Activated naive CD4-positive, alpha-beta T cell treated with anti-CD3 and anti-CD28 coated beads, Interleukin-2, amount 50 U/mL, for 72 hours (primary cell): ENCODE results near the gene PLA2G4A. TPM values are rescaled to one million over a fixed set of nuclear protein-coding genes. Genes with fewer than 3 reads are reported as not detected.

ENCODE experiments used
- ATAC-seq, 2 donors: fragments of 150-1000 bp; cut with Tn5 transposase; 2 replicates each; pipeline ENCODE4 v1.10.0; 2021; ENCODE audit warnings: mild to moderate bottlenecking in 2 of 2, moderate library complexity in 2 of 2
- DNase-seq, 2 donors: peaks; one replicate each; pipeline ENCODE4 v3.0.0; 2021 to 2022; ENCODE audit warnings: low spot score in 2 of 2
- H3K27ac Mint-ChIP-seq, 2 donors: one replicate each; pipeline ENCODE4 v1.8.0; 2022; ENCODE audit warnings: mild to moderate bottlenecking in 2 of 2, mixed read lengths in 2 of 2
- H3K36me3 Mint-ChIP-seq, 2 donors: one replicate each; pipeline ENCODE4 v1.8.0; 2022; ENCODE audit warnings: mixed read lengths in 2 of 2
- H3K9me3 Mint-ChIP-seq, 2 donors: one replicate each; pipeline ENCODE4 v1.8.0; 2022; ENCODE audit warnings: mixed read lengths in 2 of 2
- total RNA-seq, 2 donors: library from RNA; stranded (reverse); gene quantifications; one replicate each; pipeline ENCODE4 v1.2.3, GENCODE V29; 2022

The PLA2G4A gene
- total RNA-seq, 2 donors from 2014 or later, result 0.09 to 0.27 TPM

- DNase-seq, result no peak
Observed at GRCh38 chr1:186975220-186975619, 146.5 kb downstream of the PLA2G4A start.

GRCh38 chr1:186976700-186977099, 148.0 kb downstream of the PLA2G4A start:
- ATAC-seq, result no peak
- no peaks in the 10 kb centered on the region for H3K36me3 Mint-ChIP-seq

More at GRCh38 chr1:186975220-186975619, 146.5 kb downstream of the PLA2G4A start:
- ATAC-seq, result no peak
- Mint-ChIP-seq H3K27ac (no peak overlapping the region), H3K9me3 (no peaks in the 10 kb centered on the region), H3K36me3 (no peaks in the 10 kb centered on the region)

GRCh38 chr1:186977266-186977957, 148.7 kb downstream of the PLA2G4A start:
- Mint-ChIP-seq H3K27ac (no peak overlapping the region), H3K9me3 (no peaks in the 10 kb centered on the region), H3K36me3 (no peaks in the 10 kb centered on the region)
- ATAC-seq, result no peak
- no peak for DNase-seq

More at GRCh38 chr1:186976700-186977099, 148.0 kb downstream of the PLA2G4A start:
- no peak for DNase-seq
- Mint-ChIP-seq H3K9me3 (no peaks in the 10 kb centered on the region), H3K27ac (no peak overlapping the region)

- Mint-ChIP-seq H3K27ac (no peak overlapping the region), H3K36me3 (no peaks in the 10 kb centered on the region), H3K9me3 (no peaks in the 10 kb centered on the region)
- ATAC-seq, result no peak
- DNase-seq, result no peak
Observed at GRCh38 chr1:186978596-186979556, 150.1 kb downstream of the PLA2G4A start.

GRCh38 chr1:186980400-186980799, 151.7 kb downstream of the PLA2G4A start:
- ATAC-seq (no peak), DNase-seq (no peak)
- Mint-ChIP-seq H3K36me3 (no peaks in the 10 kb centered on the region), H3K27ac (no peak overlapping the region), H3K9me3 (no peaks in the 10 kb centered on the region)

DNA sequence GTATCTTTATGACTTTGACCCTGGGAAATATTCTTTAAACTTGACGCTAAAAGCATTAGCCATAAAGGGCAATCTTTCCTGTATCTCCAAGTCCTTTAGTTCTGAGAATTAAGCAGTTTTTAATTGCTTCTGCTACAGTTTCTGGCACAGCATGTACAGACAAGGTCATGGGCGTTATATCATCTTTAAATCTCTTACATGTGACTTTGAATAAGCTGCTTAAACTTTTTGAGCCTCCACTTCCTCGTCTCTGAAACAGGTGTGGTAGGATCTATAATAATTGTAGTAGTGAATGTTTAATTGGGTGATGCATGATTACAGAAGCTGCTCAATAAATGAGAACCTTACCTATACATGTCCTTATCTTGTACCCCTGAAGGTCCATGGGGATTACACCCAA, 153.4 kb downstream of the PLA2G4A start:
- no peak for ATAC-seq
- no peak for DNase-seq
- H3K9me3 Mint-ChIP-seq, result no peaks in the 10 kb centered on the region
- no peak overlapping the region for H3K27ac Mint-ChIP-seq
- no peaks in the 10 kb centered on the region for H3K36me3 Mint-ChIP-seq

DNA sequence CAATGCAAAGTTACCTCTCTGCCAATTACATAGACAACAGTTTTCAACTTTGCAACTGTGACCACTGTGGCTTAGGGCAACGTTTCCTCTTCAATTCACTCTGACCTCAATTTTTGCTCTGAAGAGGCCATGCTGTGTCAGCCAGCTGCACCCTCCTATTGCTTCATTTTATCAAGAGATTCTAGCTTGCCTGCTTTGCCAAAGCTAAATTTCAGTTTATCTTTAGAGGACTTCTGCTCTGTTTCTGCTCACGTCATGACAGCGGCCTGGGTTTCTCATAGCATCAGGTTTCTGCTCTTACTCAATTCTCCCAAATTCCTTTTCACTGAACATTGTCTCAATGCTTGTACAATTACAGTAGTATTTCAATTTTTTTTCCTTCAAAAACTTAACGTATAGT, 154.6 kb downstream of the PLA2G4A start:
- no peaks in the 10 kb centered on the region for H3K36me3 Mint-ChIP-seq
- H3K27ac Mint-ChIP-seq, result no peak overlapping the region
- DNase-seq (no peak), ATAC-seq (no peak)
- no peaks in the 10 kb centered on the region for H3K9me3 Mint-ChIP-seq

GRCh38 chr1:186984959-186985358, 156.2 kb downstream of the PLA2G4A start:
- ATAC-seq (no peak), DNase-seq (no peak)
- no peaks in the 10 kb centered on the region for H3K36me3 Mint-ChIP-seq
- H3K27ac Mint-ChIP-seq, result no peak overlapping the region
- no peaks in the 10 kb centered on the region for H3K9me3 Mint-ChIP-seq

DNA sequence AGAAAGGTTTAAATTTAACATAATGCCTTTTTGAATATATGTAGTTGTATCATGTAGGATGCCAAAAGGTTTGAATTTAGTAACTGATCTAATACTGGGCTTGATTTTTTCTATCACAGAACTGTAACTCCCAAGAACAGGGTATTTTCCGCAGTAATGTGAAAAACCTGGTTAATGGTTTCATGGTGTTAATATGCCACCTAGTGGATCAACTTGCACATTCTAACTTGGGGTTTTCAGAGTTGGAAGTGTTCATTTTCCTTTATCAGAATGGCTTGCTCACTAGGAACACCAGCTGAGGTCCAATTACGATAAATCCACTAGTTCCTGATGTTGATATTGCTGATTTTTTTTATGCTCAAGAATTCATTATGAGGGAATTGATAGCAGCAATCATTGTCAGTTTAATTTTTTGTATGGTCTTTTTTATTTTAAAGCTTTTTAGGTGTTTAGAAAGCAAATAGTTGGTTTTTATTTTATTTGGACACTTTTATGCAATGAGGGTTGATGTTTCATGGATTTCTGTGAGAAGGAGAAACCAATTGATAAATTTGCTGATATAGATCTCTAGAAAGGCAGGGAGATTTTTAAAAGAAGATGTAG, 157.2 kb downstream of the PLA2G4A start:
- peak; percentile 33 to 46 for ATAC-seq

DNA sequence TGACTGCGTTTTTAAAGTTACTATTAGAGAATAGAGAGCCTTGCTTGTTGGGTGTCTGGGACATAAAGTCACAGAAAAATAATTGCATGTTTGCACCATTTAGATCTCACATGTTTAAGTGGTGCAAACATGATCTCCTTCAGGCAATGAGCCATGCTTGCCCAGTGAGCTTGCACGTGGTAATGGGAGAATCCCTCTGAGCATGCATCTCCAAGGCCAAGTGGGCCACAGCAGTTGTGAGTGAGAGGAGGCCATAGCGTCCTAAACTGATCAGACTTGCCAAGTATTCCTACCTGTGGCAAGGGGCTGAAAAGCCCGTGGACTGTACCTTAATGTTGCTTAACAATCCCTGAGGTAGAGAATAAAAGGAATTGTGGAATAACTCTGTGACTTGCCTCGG, 158.3 kb downstream of the PLA2G4A start:
- Mint-ChIP-seq H3K9me3 (no peaks in the 10 kb centered on the region), H3K36me3 (no peaks in the 10 kb centered on the region), H3K27ac (no peak overlapping the region)
- no peak for ATAC-seq
- no peak for DNase-seq

More for the DNA sequence above, 157.2 kb downstream of the PLA2G4A start:
- Mint-ChIP-seq H3K27ac (no peak overlapping the region), H3K36me3 (no peaks in the 10 kb centered on the region), H3K9me3 (no peaks in the 10 kb centered on the region)
- no peak for DNase-seq

GRCh38 chr1:186987769-186988168, 159.0 kb downstream of the PLA2G4A start:
- Mint-ChIP-seq H3K36me3 (no peaks in the 10 kb centered on the region), H3K9me3 (no peaks in the 10 kb centered on the region), H3K27ac (peak overlapping the region in 1 of 2 donors; percentile 27)
- ATAC-seq, result no peak
- DNase-seq, result no peak

DNA sequence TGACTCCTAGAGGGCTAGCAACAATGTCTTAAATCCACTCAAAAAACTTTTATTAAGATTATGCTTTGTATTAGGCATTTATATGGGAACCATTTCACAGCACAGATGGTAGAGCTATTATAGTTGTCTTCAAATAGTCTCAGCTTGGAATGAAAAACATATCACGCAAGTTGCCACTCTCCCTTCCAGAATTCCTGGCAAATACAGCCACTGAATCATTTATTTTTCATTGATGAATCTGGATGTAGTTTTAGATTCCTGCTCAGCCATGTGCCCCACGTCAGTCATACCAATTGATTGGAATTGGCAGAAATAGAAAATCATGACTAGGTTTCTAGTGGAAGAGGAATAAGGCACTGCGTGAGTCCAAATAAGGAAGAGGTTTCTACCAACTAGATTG, 165.2 kb downstream of the PLA2G4A start:
- ATAC-seq (no peak), DNase-seq (no peak)
- H3K27ac Mint-ChIP-seq, result no peak overlapping the region
- no peaks in the 10 kb centered on the region for H3K9me3 Mint-ChIP-seq
- no peaks in the 10 kb centered on the region for H3K36me3 Mint-ChIP-seq

- no peaks in the 10 kb centered on the region for H3K9me3 Mint-ChIP-seq
- no peaks in the 10 kb centered on the region for H3K36me3 Mint-ChIP-seq
- no peak for DNase-seq
- ATAC-seq, result no peak
- no peak overlapping the region for H3K27ac Mint-ChIP-seq
Observed at GRCh38 chr1:186994897-186995296, 166.1 kb downstream of the PLA2G4A start.

GRCh38 chr1:186996816-186997215, 168.1 kb downstream of the PLA2G4A start:
- Mint-ChIP-seq H3K36me3 (no peaks in the 10 kb centered on the region), H3K27ac (no peak overlapping the region), H3K9me3 (no peaks in the 10 kb centered on the region)
- DNase-seq (no peak), ATAC-seq (no peak)

DNA sequence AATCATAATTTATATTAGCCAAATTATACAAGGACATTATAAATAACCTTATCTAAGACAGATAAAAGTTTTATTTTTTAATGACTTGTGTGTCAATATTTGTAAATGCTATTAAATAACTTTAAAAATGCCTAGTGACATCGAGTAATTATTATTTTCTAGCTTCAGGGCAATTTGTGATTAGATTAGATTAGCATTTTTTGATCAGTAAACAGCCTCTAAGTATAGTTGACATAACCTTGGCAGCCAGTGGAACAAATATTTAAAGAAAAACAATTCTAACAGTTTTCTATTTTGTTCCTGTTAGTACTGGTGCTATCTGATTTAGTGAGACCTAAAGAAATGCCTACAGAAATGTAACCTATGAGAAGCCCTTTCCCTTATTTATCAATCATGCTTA, 169.1 kb downstream of the PLA2G4A start:
- Mint-ChIP-seq H3K27ac (no peak overlapping the region), H3K9me3 (no peaks in the 10 kb centered on the region), H3K36me3 (no peaks in the 10 kb centered on the region)
- DNase-seq (no peak), ATAC-seq (no peak)

DNA sequence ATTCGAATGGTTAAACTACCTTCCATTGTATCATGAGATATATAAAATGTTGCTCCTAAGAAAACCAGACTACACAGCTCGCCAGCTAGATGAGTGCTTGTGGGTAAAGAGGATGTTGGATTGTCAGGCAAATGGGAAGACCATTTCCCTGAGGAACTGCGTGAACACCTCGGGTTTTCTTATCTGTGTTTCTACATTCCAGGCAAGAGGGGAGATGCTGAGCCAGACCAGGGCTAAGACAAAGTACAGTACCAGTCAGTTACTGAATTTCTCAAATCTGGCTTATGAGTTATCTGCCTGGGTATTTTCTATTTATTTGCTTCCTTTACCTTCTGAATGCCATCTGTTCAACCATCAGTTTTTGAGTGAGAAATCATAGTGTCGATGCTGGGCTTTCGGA, 170.8 kb downstream of the PLA2G4A start:
- H3K36me3 Mint-ChIP-seq, result no peaks in the 10 kb centered on the region
- ATAC-seq (no peak), DNase-seq (no peak)
- H3K27ac Mint-ChIP-seq, result no peak overlapping the region
- no peaks in the 10 kb centered on the region for H3K9me3 Mint-ChIP-seq

DNA sequence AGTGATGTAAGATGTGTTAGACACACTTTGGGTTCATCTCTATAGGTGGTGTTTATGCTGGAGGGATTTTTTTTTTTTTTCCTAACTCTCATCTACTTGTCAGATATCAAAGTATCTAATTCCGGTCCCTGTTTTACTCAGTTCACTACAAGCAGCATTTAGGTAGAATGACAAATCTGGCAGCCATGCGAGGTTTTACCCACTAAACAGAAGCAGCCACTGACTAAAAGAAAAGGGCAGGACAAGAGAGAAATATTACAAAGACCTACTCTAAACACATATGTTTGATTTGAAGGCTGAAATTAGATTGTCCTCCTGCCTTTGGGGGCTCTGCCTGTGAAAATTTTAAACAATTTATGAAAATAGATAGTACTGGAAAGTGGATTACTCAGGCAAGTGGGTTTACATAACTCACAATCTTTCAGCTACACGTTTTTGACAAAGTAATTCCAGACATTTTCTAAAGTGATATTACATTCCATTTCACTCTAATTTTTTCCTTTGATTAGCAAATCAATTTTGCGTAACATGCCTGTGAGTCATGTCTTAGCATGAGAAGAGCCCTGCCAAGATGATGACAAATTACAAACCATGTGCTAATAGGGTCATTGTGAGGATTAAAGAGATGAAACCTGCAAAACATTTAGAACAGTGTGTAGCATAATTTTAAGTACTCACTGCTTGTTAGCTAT, 172.6 kb downstream of the PLA2G4A start:
- H3K9me3 Mint-ChIP-seq, result peaks cover 0 to 3% of the 10 kb centered on the region in 2 donors
- H3K36me3 Mint-ChIP-seq, result peaks cover 0 to 3% of the 10 kb centered on the region in 2 donors
- DNase-seq (no peak), ATAC-seq (no peak)
- H3K27ac Mint-ChIP-seq, result no peak overlapping the region
